Pancreas (tissue), 10 donors: ENCODE data around the gene FKBP5. TPM values are rescaled to one million over a fixed set of nuclear protein-coding genes. Genes with fewer than 3 reads are reported as not detected.
A peak's percentile ranks its signal among the peaks of the same experiment; 100 is the strongest.
"Not testable (repeated sequence)": the region's sequence is repeated elsewhere in the genome, so short reads cannot be mapped to it uniquely, and the experiment has no call there.

Source experiments
- ATAC-seq, 4 donors: fragments of 200-7000 bp; cut with Tn5 transposase; one replicate each; pipeline versions ENCODE4 v1.8.0 to v1.9.1; 2020; ENCODE audit warnings: mild to moderate bottlenecking in 4 of 4, moderate library complexity in 4 of 4
- DNase-seq, 6 donors: peaks; one replicate each; pipeline ENCODE4 v3.0.0-alpha.2; 2020
- FAIRE-seq: peaks from 2 replicates; lab custom pipeline; 2012; peaks lifted over from hg19 to GRCh38; lab: Jason Lieb, UNC
- H3K27ac ChIP-seq, 4 donors: fragments of 200-600 bp; sonication (generic); 1 replicate in 3 of 4; 2 replicates in 1 of 4; pipeline versions ENCODE4 v1.5.0 to v1.8.0; 2020
- H3K27me3 ChIP-seq, 4 donors: fragments of 200-600 bp; one replicate each; pipeline ENCODE4 v1.8.0; 2021
- H3K36me3 ChIP-seq, 3 donors: fragments of 200-600 bp; sonication (generic) in 1 of 3; one replicate each; pipeline versions ENCODE4 v1.5.0 to v1.8.0; 2020 to 2021
- H3K4me1 ChIP-seq, 3 donors: fragments of 200-600 bp; one replicate each; pipeline ENCODE4 v1.8.0; 2021
- H3K4me3 ChIP-seq, 4 donors: fragments of 200-600 bp; sonication (generic) in 2 of 4; one replicate each; pipeline versions ENCODE4 v1.5.0 to v1.8.0; 2020 to 2021
- H3K9me3 ChIP-seq, 4 donors: fragments of 200-600 bp; one replicate each; pipeline ENCODE4 v1.8.0; 2021
- CTCF ChIP-seq, 4 donors: fragments of 200-600 bp; sonication (generic) in 3 of 4; IDR thresholded peaks; one replicate each; pipeline versions ENCODE4 v1.5.0 to v1.8.0; 2021; ENCODE audit warnings: antibody characterized with exemption in 4 of 4
- WGBS, 2 donors: extraction: QIAGEN DNeasy Blood & Tissue Kit; methylation state at CpG; one replicate each; pipeline ENCODE4 v1.1.7; 2013; 5-methylcytosine and 5-hydroxymethylcytosine counted together
- intact Hi-C, 3 donors: fragments of 100-400 bp; cut with DNase I; formaldehyde crosslinking; loops; one replicate each; pipeline versions ENCODE4 v1.11.1 to v1.14.2; 2022
- polyA plus RNA-seq, 2 donors: library from polyadenylated mRNA; stranded (reverse); fragments of 200-250 nt; gene quantifications; one replicate each; pipeline ENCODE4 v1.2.3, GENCODE V29; 2013
- total RNA-seq, 6 donors: library from RNA; stranded (reverse); fragmentation: NEBNext Ultra II Directional in 4 of 6; extraction: Animal tissue kit (Norgen Biotek cat#: 25700) in 4 of 6; gene quantifications; one replicate each; pipeline versions ENCODE4 v1.2.1 to v1.2.4, GENCODE V29; 2021 to 2023
- donor health status: healthy with polysubstance abuse.
- donor health status: DM: no; HTN: no; CAD: no; lungs with moderate emphysema.
- donor health status: DM: no; HTN: no; CAD: no.
- donor health status: control.
- donor health status: control.
- donor health status: Bipolar disorder and iron deficiency.
- donor health status: DM: yes; HTN: yes; CAD: no.
- donor health status: DM: no; HTN: no; CAD: no.
- donor health status: DM: no; HTN: no; CAD: no.
- donor health status: DM: yes; HTN: yes; CAD: no.

FKBP5 gene
- total and polyA plus RNA-seq, 8 donors: 13.0 to 78.4 (median 50.3) TPM

DNA sequence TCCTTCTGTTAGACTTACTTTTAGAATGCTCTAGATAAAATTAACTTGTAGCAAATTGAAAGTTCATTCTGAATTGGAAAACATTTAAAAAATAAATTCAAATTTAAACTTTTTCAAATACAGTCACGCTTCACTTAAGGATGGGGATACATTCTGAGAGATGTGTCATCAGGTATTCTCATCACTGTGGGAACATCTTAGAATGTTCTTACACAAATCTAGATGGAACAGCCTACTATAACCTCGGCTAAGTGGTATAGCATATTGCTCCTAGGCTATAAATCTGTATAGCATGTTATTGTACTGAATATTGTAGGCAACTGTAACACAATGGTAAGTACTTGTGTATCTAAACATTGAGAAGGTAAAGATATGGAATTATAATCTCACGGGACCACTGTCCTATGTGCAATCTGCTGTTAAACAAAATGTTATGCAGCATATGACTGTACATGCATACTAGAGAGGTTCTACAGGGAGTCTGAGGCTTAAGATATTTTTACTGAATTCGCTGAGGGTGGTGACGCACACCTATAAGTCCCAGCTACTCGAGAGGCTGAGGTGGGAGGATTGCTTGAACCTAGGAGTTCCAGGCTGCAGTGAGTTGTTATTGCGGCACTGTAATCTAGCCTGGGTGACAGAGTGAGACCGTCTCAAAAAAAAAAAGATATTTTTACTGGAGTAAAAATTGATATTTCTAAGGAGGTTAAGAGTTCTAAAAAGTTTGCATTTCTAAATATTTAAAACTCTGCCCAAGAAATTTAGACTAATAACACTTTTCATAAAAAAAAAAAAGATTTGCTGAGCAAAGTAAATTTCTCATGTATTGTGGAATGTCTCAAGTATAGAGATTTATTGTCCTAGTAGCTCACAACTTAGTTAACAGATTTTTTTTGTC is 88.7 kb downstream of the FKBP5 start:
- Histone ChIP-seq H3K4me1 (peaks cover 35 to 42% (median 37%) of the 10 kb centered on the region in 3 donors), H3K27ac (peak overlapping the region in 2 of 4 donors; percentile 71), H3K36me3 (peaks cover 0 to 17% (median 4%) of the 10 kb centered on the region in 3 donors), H3K4me3 (no peak overlapping the region), H3K9me3 (no peaks in the 10 kb centered on the region), H3K27me3 (no peaks in the 10 kb centered on the region)
- FAIRE-seq (no peak), ATAC-seq (no peak), DNase-seq (no peak)
- intact Hi-C loops: no loop called here
- 83 to 89% methylated on average over 8 of the region's 8 CpGs for WGBS, 2 donors
- TF ChIP-seq CTCF (IDR thresholded peaks at IDR 0.05): no peak

DNA sequence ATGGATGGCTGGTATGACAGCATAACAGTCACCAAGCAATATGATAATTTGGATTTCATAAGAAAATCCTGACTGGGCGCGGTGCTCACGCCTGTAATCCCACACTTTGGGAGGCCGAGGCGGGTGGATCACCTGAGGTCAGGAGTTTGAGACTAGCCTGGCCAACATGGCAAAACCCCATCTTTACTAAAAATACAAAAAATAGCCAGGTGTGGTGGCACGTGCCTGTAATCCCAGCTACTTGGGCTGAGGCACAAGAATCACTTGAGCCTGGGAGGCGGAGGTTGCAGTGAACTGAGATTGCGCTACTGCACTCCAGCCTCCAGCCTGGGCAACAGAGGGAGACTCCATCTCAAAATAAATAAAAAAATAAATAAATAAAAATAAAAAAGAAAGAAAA is 90.1 kb downstream of the FKBP5 start:
- H3K27me3 ChIP-seq, H3K9me3 ChIP-seq, ATAC-seq, FAIRE-seq, H3K27ac ChIP-seq, intact Hi-C loops, H3K4me3 ChIP-seq, DNase-seq: not testable (repeated sequence)
- H3K36me3 ChIP-seq: peaks cover 0 to 24% (median 4%) of the 10 kb centered on the region in 3 donors
- peaks cover 32 to 39% (median 33%) of the 10 kb centered on the region in 3 donors for H3K4me1 ChIP-seq
- 97 to 98% methylated on average over 8 of the region's 8 CpGs for WGBS, 2 donors

- ATAC-seq: peak in 2 of 4 donors; percentile 24 to 33
- intact Hi-C loops: no loop called here
- 90 to 91% methylated on average over 8 of the region's 8 CpGs for WGBS, 2 donors
- no peak for TF ChIP-seq CTCF (IDR thresholded peaks at IDR 0.05)
- H3K4me1 ChIP-seq: peaks cover 14 to 27% (median 16%) of the 10 kb centered on the region in 3 donors
- FAIRE-seq: no peak
- no peak overlapping the region for H3K4me3 ChIP-seq
- no peaks in the 10 kb centered on the region for H3K27me3 ChIP-seq
- H3K9me3 ChIP-seq: no peaks in the 10 kb centered on the region
- no peak overlapping the region for H3K27ac ChIP-seq
- H3K36me3 ChIP-seq: peaks cover 0 to 37% (median 4%) of the 10 kb centered on the region in 3 donors
- DNase-seq: no peak
Measured at GRCh38 chr6:35596448-35597442, 92.0 kb downstream of the FKBP5 start.

- H3K9me3 ChIP-seq: no peaks in the 10 kb centered on the region
- 96% methylated on average over 6 of the region's 6 CpGs for WGBS, 2 donors
Measured at GRCh38 chr6:35594503-35595186, 94.1 kb downstream of the FKBP5 start.

More at GRCh38 chr6:35594503-35595186, 94.1 kb downstream of the FKBP5 start:
- FAIRE-seq: no peak
- no peak overlapping the region for H3K27ac ChIP-seq
- no peak for DNase-seq
- peaks cover 0 to 43% (median 4%) of the 10 kb centered on the region in 3 donors for H3K36me3 ChIP-seq
- ATAC-seq: no peak
- no peaks in the 10 kb centered on the region for H3K27me3 ChIP-seq
- TF ChIP-seq CTCF (IDR thresholded peaks at IDR 0.05): no peak
- H3K4me1 ChIP-seq: peaks cover 0 to 22% (median 4%) of the 10 kb centered on the region in 3 donors
- intact Hi-C loops: no loop called here
- no peak overlapping the region for H3K4me3 ChIP-seq
